GM06990 (cell line): ENCODE measurements around the gene DIP2B.
"Not testable (repeated sequence)": the region's sequence is repeated elsewhere in the genome, so short reads cannot be mapped to it uniquely, and the experiment has no call there.

Source experiments
- DNase-seq: peaks from one replicate; pipeline ENCODE4 v3.0.0-alpha.2; 2011; ENCODE audit not compliant: insufficient read length; ENCODE audit errors: extremely low read depth
- H3K27me3 ChIP-seq: replicated peaks from 2 replicates; pipeline ENCODE4 v1.6.0; 2011; ENCODE audit warnings: low read length; ENCODE audit not compliant: control insufficient read depth, insufficient read depth
- H3K36me3 ChIP-seq: 2 replicates; pipeline ENCODE4 v1.5.1; 2011; ENCODE audit warnings: low read length; ENCODE audit not compliant: control insufficient read depth, insufficient read depth
- H3K4me3 ChIP-seq: replicated peaks from 2 replicates; pipeline ENCODE4 v1.5.1; 2011; ENCODE audit warnings: low read depth, mild to moderate bottlenecking, control low read depth, low read length
- TF ChIP-seq, protein P1 (sequence below): IDR thresholded peaks from 2 replicates; pipeline ENCODE4 v1.5.1; 2011; ENCODE audit warnings: low read length, control low read depth, mild to moderate bottlenecking, inconsistent platforms; ENCODE audit not compliant: insufficient read depth, poor library complexity, severe bottlenecking

Gene DIP2B

DNA sequence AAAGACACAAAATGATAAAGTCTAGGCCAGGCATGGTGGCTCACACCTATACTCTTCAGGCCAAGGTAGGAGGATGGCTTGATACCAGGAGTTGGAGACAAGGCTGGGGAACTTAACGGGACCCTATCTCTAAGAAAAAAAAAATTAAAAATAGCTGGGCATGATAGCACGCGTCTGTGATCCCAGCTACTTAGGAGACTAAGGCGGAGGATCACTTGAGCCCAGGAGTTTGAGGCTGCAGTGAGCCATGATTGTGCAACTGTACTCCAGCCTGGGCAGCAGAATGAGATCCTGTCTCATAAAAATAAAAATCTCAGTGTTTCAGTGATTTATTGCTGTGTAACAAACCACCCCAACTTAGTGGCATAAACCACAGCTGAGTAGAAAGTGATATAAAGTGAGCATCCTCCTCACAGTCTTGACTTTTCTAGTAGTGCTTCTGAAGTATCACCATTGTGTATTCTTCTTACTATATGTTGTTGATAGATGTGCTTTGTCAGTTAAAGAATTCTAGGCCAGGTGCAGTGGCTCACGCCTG, 248.5 kb downstream of the DIP2B start:
- H3K36me3 ChIP-seq = peaks cover 3% of the 10 kb centered on the region
- no peaks in the 10 kb centered on the region for H3K27me3 ChIP-seq
- no peak for DNase-seq
- TF ChIP-seq, protein P1, sequence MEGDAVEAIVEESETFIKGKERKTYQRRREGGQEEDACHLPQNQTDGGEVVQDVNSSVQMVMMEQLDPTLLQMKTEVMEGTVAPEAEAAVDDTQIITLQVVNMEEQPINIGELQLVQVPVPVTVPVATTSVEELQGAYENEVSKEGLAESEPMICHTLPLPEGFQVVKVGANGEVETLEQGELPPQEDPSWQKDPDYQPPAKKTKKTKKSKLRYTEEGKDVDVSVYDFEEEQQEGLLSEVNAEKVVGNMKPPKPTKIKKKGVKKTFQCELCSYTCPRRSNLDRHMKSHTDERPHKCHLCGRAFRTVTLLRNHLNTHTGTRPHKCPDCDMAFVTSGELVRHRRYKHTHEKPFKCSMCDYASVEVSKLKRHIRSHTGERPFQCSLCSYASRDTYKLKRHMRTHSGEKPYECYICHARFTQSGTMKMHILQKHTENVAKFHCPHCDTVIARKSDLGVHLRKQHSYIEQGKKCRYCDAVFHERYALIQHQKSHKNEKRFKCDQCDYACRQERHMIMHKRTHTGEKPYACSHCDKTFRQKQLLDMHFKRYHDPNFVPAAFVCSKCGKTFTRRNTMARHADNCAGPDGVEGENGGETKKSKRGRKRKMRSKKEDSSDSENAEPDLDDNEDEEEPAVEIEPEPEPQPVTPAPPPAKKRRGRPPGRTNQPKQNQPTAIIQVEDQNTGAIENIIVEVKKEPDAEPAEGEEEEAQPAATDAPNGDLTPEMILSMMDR = no peak
- no peak overlapping the region for H3K4me3 ChIP-seq

DNA sequence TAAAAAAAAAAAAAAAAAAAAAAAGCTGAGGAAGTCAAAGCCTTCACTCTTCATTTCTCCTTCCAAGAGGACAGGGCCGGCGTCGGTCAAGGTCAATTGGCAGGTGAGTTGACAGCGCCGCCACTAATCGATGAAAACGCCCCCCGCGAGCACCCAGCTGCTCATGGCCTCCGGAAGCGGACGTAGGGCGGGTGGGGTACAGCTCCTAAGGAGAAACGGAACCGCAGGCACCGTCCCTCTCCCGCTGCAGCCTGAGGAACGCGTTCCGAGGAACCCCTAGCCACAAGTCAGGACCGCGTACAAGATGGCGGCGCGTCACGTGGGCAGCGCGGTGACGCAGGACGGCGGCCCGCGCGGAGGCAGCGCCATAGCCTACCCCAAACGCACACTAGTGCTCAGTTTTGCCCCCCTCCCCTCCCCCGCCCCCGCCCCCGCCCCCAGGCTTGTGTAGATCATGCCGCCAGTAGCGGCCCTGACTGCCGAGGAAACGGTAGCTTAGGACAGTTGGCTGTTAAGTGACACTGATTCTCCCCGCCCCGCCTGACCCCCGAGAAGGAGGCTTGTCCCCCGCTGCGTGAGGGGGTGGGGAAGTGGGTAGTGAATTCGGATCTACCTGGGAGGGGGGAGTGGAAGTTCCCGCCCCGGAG, 259.0 kb downstream of the DIP2B start, which contains the start of gene ATF1:
Gene ATF1 (plus strand): TSS at position 463 of the 647 bp plus-strand sequence. CDS start 16,045 bp downstream, outside the sequence.
- DNase-seq = peak; percentile 97
- Histone ChIP-seq H3K4me3 (peak within 1 kb of the TSS; percentile 76), H3K27me3 (no peaks in the 10 kb centered on the region), H3K36me3 (no peaks in the 10 kb centered on the region)
- TF ChIP-seq, protein P1 = no peak

DNA sequence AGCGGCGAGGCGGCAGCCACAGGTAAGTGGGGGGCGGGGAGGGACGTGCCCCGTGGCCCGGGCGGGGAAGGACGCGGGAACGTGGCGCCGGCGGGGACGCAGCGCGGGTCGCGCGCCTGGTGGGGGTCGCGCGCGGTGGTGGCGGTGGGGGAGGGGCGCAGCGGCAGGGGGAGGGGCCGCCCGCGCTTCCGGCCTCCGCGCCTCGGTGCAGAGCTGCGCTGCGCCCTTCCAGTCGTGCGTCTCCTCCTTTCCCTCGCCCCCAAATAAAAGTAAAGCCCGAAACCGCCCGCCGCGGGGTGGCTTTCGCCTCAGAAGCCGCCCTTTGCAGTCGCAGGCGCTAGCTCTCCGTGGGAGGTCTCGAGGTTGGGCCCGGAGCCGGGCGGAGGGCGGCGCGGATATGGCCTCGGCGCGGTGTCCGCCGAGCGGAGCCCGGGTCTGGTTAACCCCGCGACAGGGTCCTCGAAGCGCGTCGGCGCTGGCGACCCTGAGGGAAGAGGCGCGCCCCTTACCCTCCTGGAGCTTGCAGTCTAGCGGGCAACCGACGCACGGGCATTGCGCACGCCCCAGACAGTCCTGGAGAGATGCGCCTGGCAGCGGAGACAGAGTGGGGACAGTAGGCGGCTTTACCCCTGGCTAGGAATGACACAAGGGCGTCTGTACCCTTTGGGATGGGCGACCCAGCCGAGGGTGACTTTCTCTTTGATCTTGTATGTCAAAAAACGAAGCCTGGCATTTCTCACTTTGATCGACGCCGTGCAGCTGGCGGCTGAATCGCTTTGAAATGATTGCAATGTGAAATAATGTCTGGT, 259.7 kb downstream of the DIP2B start:
- TF ChIP-seq, protein P1 = peak; percentile 2
- no peak for DNase-seq
- Histone ChIP-seq H3K27me3 (no peaks in the 10 kb centered on the region), H3K36me3 (no peaks in the 10 kb centered on the region), H3K4me3 (peak overlapping the region; percentile 76)

DNA sequence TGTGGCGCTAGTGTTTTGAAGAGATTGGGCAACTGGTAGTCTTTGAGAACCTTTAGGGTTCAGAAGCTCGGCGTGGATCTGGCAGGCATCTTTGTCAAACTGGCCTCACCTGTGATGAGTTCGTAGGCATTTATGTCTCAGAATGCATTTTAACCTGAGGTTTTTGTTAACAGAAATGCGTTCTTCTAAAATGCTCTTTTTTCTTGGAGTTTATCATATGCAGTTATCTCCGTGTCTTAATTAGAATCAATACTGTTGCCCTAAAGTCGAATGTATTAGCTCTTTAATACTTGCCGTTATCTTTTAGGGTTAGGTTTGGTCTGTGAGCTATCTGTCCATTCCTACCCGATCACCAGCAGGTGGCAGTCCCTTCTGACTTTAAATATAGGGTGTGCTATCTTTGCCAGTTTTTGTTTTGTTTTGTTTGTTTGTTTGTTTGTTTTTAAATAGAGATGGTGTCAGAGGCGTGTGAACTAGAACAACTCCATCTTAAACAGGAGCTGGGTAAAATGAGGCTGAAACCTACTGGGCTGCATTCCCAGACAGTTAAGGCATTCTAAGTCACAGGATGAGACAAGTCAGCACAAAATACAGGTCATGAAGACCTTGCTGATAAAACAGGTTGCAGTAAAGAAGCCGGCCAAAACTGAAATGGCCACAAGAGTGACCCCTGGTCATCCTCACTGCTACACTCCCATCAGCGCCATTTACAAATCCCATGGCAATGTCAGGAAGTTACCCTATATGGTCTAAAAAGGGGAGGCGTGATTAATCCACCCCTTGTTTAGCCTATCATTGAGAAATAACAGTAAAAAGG, 260.5 kb downstream of the DIP2B start:
- H3K27me3 ChIP-seq = no peaks in the 10 kb centered on the region
- peak overlapping the region; percentile 76 for H3K4me3 ChIP-seq
- TF ChIP-seq, protein P1 = peak; percentile 61
- peak; percentile 18 for DNase-seq
- no peaks in the 10 kb centered on the region for H3K36me3 ChIP-seq

DNA sequence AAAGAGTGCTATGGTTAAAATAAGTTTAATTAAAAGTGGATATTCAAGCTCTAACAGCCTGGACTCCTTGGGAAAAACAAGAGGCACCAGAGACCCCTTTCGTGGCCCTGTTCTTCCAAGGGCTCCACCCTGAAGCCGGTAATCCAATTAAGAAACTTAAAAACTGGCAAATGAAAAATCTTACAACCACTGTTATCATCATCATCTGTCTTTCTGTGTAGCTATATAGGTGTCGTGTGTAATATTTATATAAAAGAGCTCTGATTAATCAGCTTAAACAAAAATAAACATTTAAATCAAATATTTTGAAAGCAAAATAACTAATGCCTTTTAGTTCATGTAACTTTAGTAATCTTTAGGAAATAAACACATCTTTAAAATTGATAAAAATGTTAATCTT, 263.6 kb downstream of the DIP2B start:
- H3K4me3 ChIP-seq = no peak overlapping the region
- no peak for DNase-seq
- no peaks in the 10 kb centered on the region for H3K27me3 ChIP-seq
- no peaks in the 10 kb centered on the region; the same call in 1 of the 2 replicates for H3K36me3 ChIP-seq
- TF ChIP-seq, protein P1 = no peak

DNA sequence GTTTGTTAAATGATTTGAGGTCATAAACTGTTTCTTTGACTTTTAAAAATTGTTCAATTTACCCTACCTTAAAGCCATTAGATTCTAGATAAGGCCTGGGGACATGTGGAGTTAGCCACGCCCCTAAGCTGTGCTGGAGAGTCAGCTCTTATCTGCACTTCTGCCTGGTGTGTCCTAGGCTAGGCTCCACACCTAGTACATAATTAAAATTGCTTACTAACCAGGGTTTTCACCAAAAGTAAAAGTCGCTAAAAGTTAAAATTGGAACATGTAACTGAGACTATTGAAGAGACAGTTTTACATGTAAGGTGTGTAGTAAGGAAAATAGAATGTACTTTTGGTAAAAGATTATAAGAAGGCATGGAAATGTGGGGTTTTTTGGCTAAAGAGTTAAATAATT, 264.0 kb downstream of the DIP2B start:
- H3K4me3 ChIP-seq, H3K36me3 ChIP-seq, DNase-seq, H3K27me3 ChIP-seq: not testable (repeated sequence)
